Panc1 (cell line): Measurements from ENCODE around the gene IRX5. TPM values are rescaled to one million over a fixed set of nuclear protein-coding genes. Genes with fewer than 3 reads are reported as not detected.

ENCODE experiments used
- ATAC-seq: fragments of 200-7000 bp; cut with Tn5 transposase; 2 replicates; pipeline ENCODE4 v1.9.1; 2020; ENCODE audit warnings: mild to moderate bottlenecking, moderate library complexity
- BruUV-seq: library from RNA; stranded (reverse); fragments of 400-500 nt; replicated peaks from 2 replicates; lab custom pipeline; 2021; lab: Mats Ljungman, UMichigan
- CTCF ChIA-PET: fragments of 300-600 bp; sonication (Branson Sonifier 250); formaldehyde crosslinking; loops from one replicate; lab custom pipeline; 2022; ENCODE audit warnings: antibody characterized with exemption; lab: Charles Lee
- POLR2A ChIA-PET: fragments of 300-600 bp; sonication (Branson Sonifier 250); formaldehyde crosslinking; loops from one replicate; lab custom pipeline; 2022; ENCODE audit warnings: antibody characterized with exemption; lab: Charles Lee
- DNase-seq: peaks from one replicate; pipeline ENCODE4 v3.0.0-alpha.2; 2010; ENCODE audit warnings: low read depth, low spot score
- H3K27ac ChIP-seq: 2 replicates; pipeline ENCODE4 v1.5.1; 2011; ENCODE audit warnings: mild to moderate bottlenecking, low read length, inconsistent platforms
- H3K27me3 ChIP-seq: fragments of 200-500 bp; sonication (Bioruptor generic); 2 replicates; pipeline ENCODE4 v1.6.0; 2014; ENCODE audit warnings: low read length, inconsistent platforms; ENCODE audit not compliant: control insufficient read depth, insufficient read depth
- H3K36me3 ChIP-seq: fragments of 200-500 bp; sonication (Bioruptor generic); 2 replicates; pipeline ENCODE4 v1.5.1; 2014; ENCODE audit warnings: inconsistent platforms, mild to moderate bottlenecking, low read length, moderate library complexity; ENCODE audit not compliant: control insufficient read depth, insufficient read depth
- H3K4me1 ChIP-seq: 2 replicates; pipeline ENCODE4 v1.5.1; 2011; ENCODE audit warnings: inconsistent platforms, mild to moderate bottlenecking, low read length, moderate library complexity; ENCODE audit not compliant: control insufficient read depth, insufficient read depth
- H3K4me3 ChIP-seq, 2 experiments: 2 replicates each; pipeline ENCODE4 v1.5.1; 2011 to 2012; ENCODE audit warnings: low read depth in 2 of 2, low read length in 2 of 2, mild to moderate bottlenecking in 2 of 2, inconsistent platforms in 1 of 2, moderate library complexity in 1 of 2
- H3K9me3 ChIP-seq: fragments of 200-500 bp; sonication (Bioruptor generic); 2 replicates; pipeline ENCODE4 v1.5.1; 2014; ENCODE audit warnings: low read depth, mild to moderate bottlenecking, inconsistent platforms, low read length, moderate library complexity; ENCODE audit not compliant: control insufficient read depth, insufficient read depth
- CTCF ChIP-seq: fragments of 450-650 bp; IDR thresholded peaks from 2 replicates; pipeline ENCODE4 v1.5.1; 2017; ENCODE audit warnings: mild to moderate bottlenecking
- POLR2AphosphoS5 ChIP-seq: IDR thresholded peaks from 2 replicates; pipeline ENCODE4 v1.6.1; 2012; ENCODE audit warnings: mild to moderate bottlenecking, low read depth, low read length, moderate library complexity
- SIN3A ChIP-seq: IDR thresholded peaks from 2 replicates; pipeline ENCODE4 v1.6.1; 2012; ENCODE audit warnings: low read depth, mild to moderate bottlenecking, low read length, moderate library complexity, borderline replicate concordance; ENCODE audit not compliant: insufficient read depth
- TCF7L2 ChIP-seq: IDR thresholded peaks from 2 replicates; pipeline ENCODE4 v1.6.1; 2011; ENCODE audit warnings: mild to moderate bottlenecking, low read depth, low read length, inconsistent platforms
- in situ Hi-C: cut with HindIII; loops from 2 replicates; pipeline ENCODE4 v1.10.0; 2016; ENCODE audit warnings: low sequenced_read_pairs, low pct_unique_long_range_greater_than_20kb
- intact Hi-C: fragments of 100-400 bp; cut with micrococcal nuclease; formaldehyde crosslinking; loops from one replicate; pipeline ENCODE4 v1.10.0; 2022; ENCODE audit not compliant: unreplicated experiment
- total RNA-seq: library from RNA; stranded (reverse); gene quantifications from one replicate; pipeline ENCODE4 v1.2.1, GENCODE V29; 2021; ENCODE audit not compliant: unreplicated experiment
- TF ChIP-seq, protein P1 (sequence below), 2 experiments: IDR thresholded peaks; 2 replicates each; pipeline ENCODE4 v1.6.1; 2011 to 2012; ENCODE audit warnings: low read depth in 2 of 2, control low read depth in 1 of 2, low read length in 1 of 2, mild to moderate bottlenecking in 1 of 2, moderate library complexity in 1 of 2; ENCODE audit not compliant: insufficient read depth in 1 of 2

Gene IRX5
- total RNA-seq, 1 experiment from 2014 or later: 2.7 TPM

DNA sequence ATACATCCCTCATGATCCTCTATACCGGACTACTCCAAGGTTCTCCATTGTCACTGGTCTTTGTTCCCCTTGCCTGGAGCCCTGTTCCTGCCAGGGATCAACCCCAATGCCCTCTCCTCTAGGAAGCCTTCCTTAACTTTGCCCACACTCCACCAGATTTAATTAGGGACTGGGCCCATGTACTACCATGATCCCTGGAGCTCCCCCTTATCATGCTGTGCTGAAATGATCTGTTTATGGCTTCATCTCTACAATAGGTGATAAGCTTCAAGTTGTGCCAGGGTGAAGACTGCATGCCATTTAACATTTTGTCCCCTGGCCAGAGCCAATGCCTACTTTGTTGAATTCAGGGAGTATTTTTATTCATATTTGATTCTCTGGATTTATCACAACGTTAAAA, 17.9 kb upstream of the IRX5 start:
- in situ Hi-C loops: no loop called here
- POLR2A ChIA-PET: no interaction called here
- TF ChIP-seq POLR2AphosphoS5 (no peak), CTCF (no peak), TCF7L2 (no peak), SIN3A (no peak)
- TF ChIP-seq, protein P1, sequence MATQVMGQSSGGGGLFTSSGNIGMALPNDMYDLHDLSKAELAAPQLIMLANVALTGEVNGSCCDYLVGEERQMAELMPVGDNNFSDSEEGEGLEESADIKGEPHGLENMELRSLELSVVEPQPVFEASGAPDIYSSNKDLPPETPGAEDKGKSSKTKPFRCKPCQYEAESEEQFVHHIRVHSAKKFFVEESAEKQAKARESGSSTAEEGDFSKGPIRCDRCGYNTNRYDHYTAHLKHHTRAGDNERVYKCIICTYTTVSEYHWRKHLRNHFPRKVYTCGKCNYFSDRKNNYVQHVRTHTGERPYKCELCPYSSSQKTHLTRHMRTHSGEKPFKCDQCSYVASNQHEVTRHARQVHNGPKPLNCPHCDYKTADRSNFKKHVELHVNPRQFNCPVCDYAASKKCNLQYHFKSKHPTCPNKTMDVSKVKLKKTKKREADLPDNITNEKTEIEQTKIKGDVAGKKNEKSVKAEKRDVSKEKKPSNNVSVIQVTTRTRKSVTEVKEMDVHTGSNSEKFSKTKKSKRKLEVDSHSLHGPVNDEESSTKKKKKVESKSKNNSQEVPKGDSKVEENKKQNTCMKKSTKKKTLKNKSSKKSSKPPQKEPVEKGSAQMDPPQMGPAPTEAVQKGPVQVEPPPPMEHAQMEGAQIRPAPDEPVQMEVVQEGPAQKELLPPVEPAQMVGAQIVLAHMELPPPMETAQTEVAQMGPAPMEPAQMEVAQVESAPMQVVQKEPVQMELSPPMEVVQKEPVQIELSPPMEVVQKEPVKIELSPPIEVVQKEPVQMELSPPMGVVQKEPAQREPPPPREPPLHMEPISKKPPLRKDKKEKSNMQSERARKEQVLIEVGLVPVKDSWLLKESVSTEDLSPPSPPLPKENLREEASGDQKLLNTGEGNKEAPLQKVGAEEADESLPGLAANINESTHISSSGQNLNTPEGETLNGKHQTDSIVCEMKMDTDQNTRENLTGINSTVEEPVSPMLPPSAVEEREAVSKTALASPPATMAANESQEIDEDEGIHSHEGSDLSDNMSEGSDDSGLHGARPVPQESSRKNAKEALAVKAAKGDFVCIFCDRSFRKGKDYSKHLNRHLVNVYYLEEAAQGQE (IDR thresholded peaks at IDR 0.05; ENCODE audit: insufficient read depth in 1 of 2, low read depth in 2 of 2, low read length in 1 of 2): no peak

GRCh38 chr16:54921206-54921824, 9.3 kb upstream of the IRX5 start:
- Histone ChIP-seq H3K4me3 (no peak overlapping the region), H3K9me3 (no peaks in the 10 kb centered on the region), H3K4me1 (peaks cover 10% of the 10 kb centered on the region; the same call in 1 of the 2 replicates), H3K27me3 (no peaks in the 10 kb centered on the region), H3K27ac (no peak overlapping the region), H3K36me3 (no peaks in the 10 kb centered on the region; the same call in 1 of the 2 replicates)
- no TSS peak for BruUV-seq
- intact Hi-C loops (no loop called here), in situ Hi-C loops (no loop called here)
- ATAC-seq (no peak), DNase-seq (no peak)
- CTCF ChIA-PET: interaction anchor here (1.1 kb wide), 1 partner anchor 9 kb away, joined by 3 read pairs; the partner anchor contains the start of gene IRX5
- POLR2A ChIA-PET: no interaction called here
- TF ChIP-seq, protein P1 (IDR thresholded peaks at IDR 0.05; ENCODE audit: insufficient read depth in 1 of 2, low read depth in 2 of 2, low read length in 1 of 2): no peak
- TF ChIP-seq CTCF (no peak), TCF7L2 (no peak), POLR2AphosphoS5 (no peak), SIN3A (no peak)

More for the DNA sequence above, 17.9 kb upstream of the IRX5 start:
- Histone ChIP-seq H3K27me3 (no peaks in the 10 kb centered on the region), H3K36me3 (no peaks in the 10 kb centered on the region), H3K4me3 (no peak overlapping the region), H3K27ac (no peak overlapping the region), H3K4me1 (no peaks in the 10 kb centered on the region), H3K9me3 (no peaks in the 10 kb centered on the region)
- no TSS peak for BruUV-seq
- CTCF ChIA-PET: no interaction called here
- no peak for ATAC-seq
- intact Hi-C loops: no loop called here
- no peak for DNase-seq
